NT2/D1 (cell line): ENCODE measurements around the gene DRGX.

Source experiments
- YY1 ChIP-seq: IDR thresholded peaks from 2 replicates; pipeline ENCODE4 v1.6.1; 2011; ENCODE audit not compliant: insufficient read length, insufficient read depth
- ZNF274 ChIP-seq: IDR thresholded peaks from 2 replicates; pipeline ENCODE4 v1.6.1; 2011; ENCODE audit warnings: mild to moderate bottlenecking, low read depth, low read length

- TF ChIP-seq ZNF274: no peak
- TF ChIP-seq YY1: no peak
These were observed 44.2 kb downstream of the DRGX start for GRCh38 chr10:49351669-49352068.
